BE2C (cell line): Measurements from ENCODE around the gene SREBF2.

Experiments
- DNase-seq: peaks from one replicate; pipeline ENCODE4 v3.0.0-alpha.2; 2020
- H3K27me3 ChIP-seq: fragments of 250-450 bp; sonication (Bioruptor Pico); 2 replicates; pipeline ENCODE4 v1.5.1; 2020; ENCODE audit warnings: mild to moderate bottlenecking
- H3K36me3 ChIP-seq: fragments of 250-450 bp; sonication (Bioruptor Pico); 2 replicates; pipeline ENCODE4 v1.5.1; 2020; ENCODE audit warnings: mild to moderate bottlenecking
- H3K4me1 ChIP-seq: fragments of 250-450 bp; sonication (Bioruptor Pico); 2 replicates; pipeline ENCODE4 v1.5.1; 2020
- H3K4me3 ChIP-seq: 2 replicates; pipeline ENCODE4 v1.5.1; 2011; ENCODE audit warnings: low read depth, low read length
- H3K9me3 ChIP-seq: fragments of 250-450 bp; sonication (Bioruptor Pico); 2 replicates; pipeline ENCODE4 v1.5.1; 2020
- TF ChIP-seq, protein P1 (sequence below): IDR thresholded peaks from 2 replicates; pipeline ENCODE4 v1.5.1; 2012; ENCODE audit warnings: mild to moderate bottlenecking, low read depth, low read length

The SREBF2 gene

DNA sequence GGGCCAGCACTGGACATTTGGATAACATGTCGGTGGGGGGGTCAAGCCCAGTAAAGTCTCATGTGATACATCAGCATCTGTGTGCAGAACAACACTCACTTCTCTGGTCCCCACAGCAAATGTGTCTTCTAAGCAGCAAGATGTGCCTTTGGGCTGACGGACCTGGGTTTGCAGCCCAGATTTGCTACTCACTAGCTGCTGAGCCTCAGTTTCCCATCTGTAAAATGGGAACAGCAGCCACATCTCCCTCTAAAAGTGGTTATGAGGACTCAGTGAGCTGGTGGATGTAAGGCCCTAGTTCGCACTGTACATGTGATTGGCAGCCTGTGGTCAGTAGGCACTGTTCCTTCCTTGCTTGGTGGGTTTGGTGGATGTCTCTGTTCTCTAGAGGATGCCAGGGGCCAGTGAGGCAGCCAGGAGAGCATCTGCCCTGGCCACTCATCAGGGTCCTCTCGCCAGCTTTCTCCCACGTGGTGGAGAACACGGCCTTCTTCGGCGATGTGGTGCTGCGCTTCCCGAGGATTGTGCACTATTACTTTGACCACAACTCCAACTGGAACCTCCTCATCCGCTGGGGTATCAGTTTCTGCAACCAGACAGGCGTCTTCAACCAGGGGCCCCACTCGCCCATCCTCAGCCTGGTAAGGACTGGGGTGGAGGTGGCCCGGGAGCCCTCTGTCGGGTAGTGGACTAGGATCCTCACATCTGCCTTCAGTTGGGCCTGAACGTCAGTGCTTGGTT, 19.9 kb upstream of the SREBF2 start:
- Histone ChIP-seq H3K27me3 (no peaks in the 10 kb centered on the region), H3K36me3 (peaks cover 19% of the 10 kb centered on the region), H3K4me3 (no peak overlapping the region), H3K4me1 (no peaks in the 10 kb centered on the region), H3K9me3 (no peaks in the 10 kb centered on the region)
- TF ChIP-seq, protein P1, sequence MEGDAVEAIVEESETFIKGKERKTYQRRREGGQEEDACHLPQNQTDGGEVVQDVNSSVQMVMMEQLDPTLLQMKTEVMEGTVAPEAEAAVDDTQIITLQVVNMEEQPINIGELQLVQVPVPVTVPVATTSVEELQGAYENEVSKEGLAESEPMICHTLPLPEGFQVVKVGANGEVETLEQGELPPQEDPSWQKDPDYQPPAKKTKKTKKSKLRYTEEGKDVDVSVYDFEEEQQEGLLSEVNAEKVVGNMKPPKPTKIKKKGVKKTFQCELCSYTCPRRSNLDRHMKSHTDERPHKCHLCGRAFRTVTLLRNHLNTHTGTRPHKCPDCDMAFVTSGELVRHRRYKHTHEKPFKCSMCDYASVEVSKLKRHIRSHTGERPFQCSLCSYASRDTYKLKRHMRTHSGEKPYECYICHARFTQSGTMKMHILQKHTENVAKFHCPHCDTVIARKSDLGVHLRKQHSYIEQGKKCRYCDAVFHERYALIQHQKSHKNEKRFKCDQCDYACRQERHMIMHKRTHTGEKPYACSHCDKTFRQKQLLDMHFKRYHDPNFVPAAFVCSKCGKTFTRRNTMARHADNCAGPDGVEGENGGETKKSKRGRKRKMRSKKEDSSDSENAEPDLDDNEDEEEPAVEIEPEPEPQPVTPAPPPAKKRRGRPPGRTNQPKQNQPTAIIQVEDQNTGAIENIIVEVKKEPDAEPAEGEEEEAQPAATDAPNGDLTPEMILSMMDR, result no peak
- no peak for DNase-seq

DNA sequence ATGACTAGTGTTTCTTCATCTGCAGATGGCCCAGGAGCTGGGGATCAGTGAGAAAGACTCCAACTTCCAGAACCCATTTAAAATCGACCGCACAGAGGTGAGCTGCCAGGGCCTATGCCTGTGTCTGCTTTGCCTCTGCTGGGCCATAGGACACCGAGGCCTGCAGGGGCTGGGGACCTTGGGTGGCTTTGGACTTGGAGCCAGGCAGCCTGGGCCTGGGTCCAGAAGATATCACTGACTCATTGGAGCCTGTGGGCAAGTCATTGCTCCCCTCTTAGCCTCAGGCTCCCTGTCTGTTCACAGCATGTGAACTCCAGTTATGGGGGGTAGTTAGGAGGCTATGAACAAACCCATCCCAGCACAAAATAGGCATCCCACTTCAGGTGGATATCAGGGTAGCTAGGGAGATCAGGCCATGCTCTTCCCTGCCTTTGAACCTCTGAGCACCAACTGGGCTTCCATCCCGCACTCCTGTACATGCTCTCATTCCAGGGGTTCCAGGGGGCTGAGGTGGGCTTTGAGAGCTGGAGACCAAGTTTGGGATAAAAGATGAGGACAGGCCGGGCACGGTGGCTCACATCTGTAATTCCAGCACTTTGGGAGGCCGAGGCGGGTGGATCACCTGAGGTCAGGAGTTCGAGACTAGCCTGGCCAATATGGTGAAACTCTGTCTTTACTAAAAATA, 19.0 kb upstream of the SREBF2 start:
- H3K4me3 ChIP-seq, result no peak overlapping the region
- no peak for DNase-seq
- H3K9me3 ChIP-seq, result no peaks in the 10 kb centered on the region
- peaks cover 19% of the 10 kb centered on the region for H3K36me3 ChIP-seq
- TF ChIP-seq, protein P1, result no peak
- H3K27me3 ChIP-seq, result no peaks in the 10 kb centered on the region
- no peaks in the 10 kb centered on the region for H3K4me1 ChIP-seq

DNA sequence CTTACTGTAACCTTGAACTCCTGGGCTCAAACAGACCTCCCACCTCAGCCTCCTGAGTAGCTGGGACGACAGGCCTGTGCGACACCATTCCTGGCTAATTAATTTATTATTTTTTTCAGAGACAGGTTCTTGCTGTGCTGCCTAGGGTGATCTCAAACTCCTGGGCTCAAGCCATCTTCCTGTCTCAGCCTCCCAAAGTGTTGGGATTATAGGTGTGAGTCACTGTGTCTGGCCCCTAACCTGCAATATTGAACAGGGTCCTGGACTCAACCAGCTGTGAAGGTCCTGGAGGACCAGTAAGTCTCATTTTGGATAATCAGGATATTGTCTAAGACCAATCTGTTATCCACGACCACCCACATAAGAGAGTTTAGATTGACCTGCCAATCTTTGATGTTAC, 17.2 kb upstream of the SREBF2 start:
- Histone ChIP-seq H3K4me3 (no peak overlapping the region), H3K36me3 (peaks cover 19% of the 10 kb centered on the region), H3K27me3 (no peaks in the 10 kb centered on the region), H3K9me3 (no peaks in the 10 kb centered on the region), H3K4me1 (no peaks in the 10 kb centered on the region)
- DNase-seq, result no peak
- TF ChIP-seq, protein P1, result no peak

- Histone ChIP-seq H3K36me3 (peaks cover 19% of the 10 kb centered on the region), H3K4me3 (no peak overlapping the region), H3K9me3 (no peaks in the 10 kb centered on the region), H3K4me1 (no peaks in the 10 kb centered on the region), H3K27me3 (no peaks in the 10 kb centered on the region)
- DNase-seq, result no peak
- TF ChIP-seq, protein P1, result no peak
Observed at GRCh38 chr22:41816241-41816640, 16.7 kb upstream of the SREBF2 start.

- DNase-seq, result no peak
- Histone ChIP-seq H3K9me3 (no peaks in the 10 kb centered on the region), H3K4me3 (no peak overlapping the region), H3K36me3 (peaks cover 15% of the 10 kb centered on the region), H3K27me3 (no peaks in the 10 kb centered on the region), H3K4me1 (peaks cover 5% of the 10 kb centered on the region)
- TF ChIP-seq, protein P1, result no peak
Observed at GRCh38 chr22:41816871-41817270, 16.0 kb upstream of the SREBF2 start.

DNA sequence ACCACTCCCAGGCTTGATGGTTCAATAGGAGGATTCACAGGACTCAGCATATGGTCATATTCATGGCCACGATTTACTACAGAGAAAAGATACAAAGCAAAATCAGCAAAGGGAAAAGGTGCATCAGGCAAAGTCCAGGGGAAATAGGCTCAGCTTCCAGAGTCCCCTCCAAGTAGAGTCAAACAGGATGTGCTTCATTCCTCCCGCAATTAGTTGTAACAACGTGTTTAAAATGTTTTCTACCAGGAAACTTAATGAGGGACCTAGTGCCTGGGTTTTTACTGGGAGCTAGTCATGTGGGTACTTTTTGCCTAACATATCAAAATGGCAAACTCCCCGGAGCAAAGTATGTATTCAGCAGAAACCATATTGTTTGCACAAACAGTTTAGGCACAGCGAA, 14.9 kb upstream of the SREBF2 start:
- Histone ChIP-seq H3K27me3 (no peaks in the 10 kb centered on the region), H3K36me3 (peaks cover 13% of the 10 kb centered on the region), H3K4me1 (peaks cover 5% of the 10 kb centered on the region), H3K4me3 (no peak overlapping the region), H3K9me3 (no peaks in the 10 kb centered on the region)
- no peak for DNase-seq
- TF ChIP-seq, protein P1, result no peak
